Trophoblast cell (in vitro differentiated cells and primary cell): ENCODE results near the gene BABAM2.

ENCODE experiments used
- DNase-seq, 2 donors: peaks; one replicate each; pipeline ENCODE4 v3.0.0-alpha.2; 2016
- H2AFZ ChIP-seq: 2 replicates; pipeline ENCODE4 v1.6.1; 2013; ENCODE audit warnings: low read length, moderate library complexity, mild to moderate bottlenecking; ENCODE audit not compliant: insufficient read depth, poor library complexity
- H2AK5ac ChIP-seq: 2 replicates; pipeline ENCODE4 v1.6.1; 2013; ENCODE audit warnings: mild to moderate bottlenecking, low read length
- H2BK120ac ChIP-seq: 2 replicates; pipeline ENCODE4 v1.6.1; 2013; ENCODE audit warnings: low read length, mild to moderate bottlenecking, moderate library complexity; ENCODE audit not compliant: insufficient read depth, poor library complexity
- H2BK12ac ChIP-seq: 2 replicates; pipeline ENCODE4 v1.6.1; 2013; ENCODE audit warnings: mild to moderate bottlenecking, low read length, moderate library complexity
- H2BK5ac ChIP-seq: 2 replicates; pipeline ENCODE4 v1.6.1; 2013; ENCODE audit warnings: low read length, low read depth, moderate library complexity, mild to moderate bottlenecking; ENCODE audit not compliant: poor library complexity
- H3K14ac ChIP-seq: 2 replicates; pipeline ENCODE4 v1.6.1; 2013; ENCODE audit warnings: mild to moderate bottlenecking, low read length
- H3K18ac ChIP-seq: 2 replicates; pipeline ENCODE4 v1.6.1; 2013; ENCODE audit warnings: mild to moderate bottlenecking, low read length
- H3K23ac ChIP-seq: 2 replicates; pipeline ENCODE4 v1.6.1; 2013; ENCODE audit warnings: low read length
- H3K27ac ChIP-seq: 2 replicates; pipeline ENCODE4 v1.5.1; 2013; ENCODE audit warnings: low read depth, mild to moderate bottlenecking, inconsistent platforms, low read length, moderate library complexity
- H3K27me3 ChIP-seq: 2 replicates; pipeline ENCODE4 v1.6.1; 2013; ENCODE audit warnings: inconsistent platforms, mild to moderate bottlenecking, low read length, moderate library complexity; ENCODE audit not compliant: insufficient read depth
- H3K36me3 ChIP-seq, 2 experiments: 1 replicate in 1 of 2; 2 replicates in 1 of 2; pipeline ENCODE4 v1.6.1; 2013; ENCODE audit warnings: low read length in 2 of 2, mild to moderate bottlenecking in 2 of 2, moderate library complexity in 1 of 2; ENCODE audit not compliant: insufficient read depth in 2 of 2, control insufficient read depth in 1 of 2
- H3K4ac ChIP-seq: 2 replicates; pipeline ENCODE4 v1.6.1; 2013; ENCODE audit warnings: low read depth, mild to moderate bottlenecking, low read length, moderate library complexity
- H3K4me1 ChIP-seq, 2 experiments: 1 replicate in 1 of 2; 2 replicates in 1 of 2; pipeline ENCODE4 v1.6.1; 2013; ENCODE audit warnings: low read length in 2 of 2, mild to moderate bottlenecking in 2 of 2, moderate library complexity in 1 of 2; ENCODE audit not compliant: insufficient read depth in 2 of 2, control insufficient read depth in 1 of 2
- H3K4me2 ChIP-seq: 2 replicates; pipeline ENCODE4 v1.6.1; 2013; ENCODE audit warnings: inconsistent platforms, mild to moderate bottlenecking, low read length, moderate library complexity
- H3K4me3 ChIP-seq: 2 replicates; pipeline ENCODE4 v1.5.1; 2013; ENCODE audit warnings: mild to moderate bottlenecking, low read depth, low read length, inconsistent platforms
- H3K79me1 ChIP-seq: one replicate; pipeline ENCODE4 v1.6.1; 2013; ENCODE audit warnings: low read length
- H3K79me2 ChIP-seq: 2 replicates; pipeline ENCODE4 v1.6.1; 2013; ENCODE audit warnings: low read length, mild to moderate bottlenecking; ENCODE audit not compliant: control insufficient read depth, insufficient read depth, poor library complexity
- H3K9ac ChIP-seq: 2 replicates; pipeline ENCODE4 v1.6.1; 2013; ENCODE audit warnings: mild to moderate bottlenecking, low read length
- H3K9me3 ChIP-seq: 2 replicates; pipeline ENCODE4 v1.6.1; 2013; ENCODE audit warnings: low read depth, mild to moderate bottlenecking, control low read depth, inconsistent platforms, low read length; ENCODE audit not compliant: insufficient read depth
- H4K12ac ChIP-seq: 2 replicates; pipeline ENCODE4 v1.6.1; 2013; ENCODE audit warnings: low read depth, mild to moderate bottlenecking, low read length, moderate library complexity
- H4K8ac ChIP-seq: 2 replicates; pipeline ENCODE4 v1.6.1; 2013; ENCODE audit warnings: low read depth, mild to moderate bottlenecking, low read length, moderate library complexity
- H4K91ac ChIP-seq: one replicate; pipeline ENCODE4 v1.6.1; 2013; ENCODE audit warnings: low read depth, mild to moderate bottlenecking, low read length, moderate library complexity
- WGBS: extraction: QIAGEN DNeasy Blood & Tissue Kit; methylation state at CpG from one replicate; pipeline ENCODE4 v1.1.7; 2013; ENCODE audit warnings: missing lambda C conversion rate; ENCODE audit not compliant: insufficient read length, insufficient coverage; ENCODE audit errors: extremely low coverage; 5-methylcytosine and 5-hydroxymethylcytosine counted together

Gene BABAM2

GRCh38 chr2:28361991-28362710, 471.6 kb downstream of the BABAM2 start:
- H3K4me1 ChIP-seq, result peaks cover 32 to 48% of the 10 kb centered on the region in 2 experiments
- H3K23ac ChIP-seq, result no peak overlapping the region
- WGBS, result no CpG with 5 or more reads among the region's 12 CpGs
- no peaks in the 10 kb centered on the region for H3K36me3 ChIP-seq
- no peaks in the 10 kb centered on the region for H3K27me3 ChIP-seq
- H2BK5ac ChIP-seq, result no peak overlapping the region
- no peak overlapping the region for H3K4me2 ChIP-seq
- peak overlapping the region; percentile 36 for H2AK5ac ChIP-seq
- H3K14ac ChIP-seq, result peak overlapping the region; percentile 0
- peaks cover 2% of the 10 kb centered on the region for H3K79me2 ChIP-seq
- no peak overlapping the region for H3K4ac ChIP-seq
- H3K18ac ChIP-seq, result peak overlapping the region; percentile 2
- peak overlapping the region; percentile 22 for H3K27ac ChIP-seq
- H3K9ac ChIP-seq, result no peak overlapping the region
- H4K91ac ChIP-seq, result peak overlapping the region; percentile 33
- H2BK120ac ChIP-seq, result peak overlapping the region; percentile 3
- no peak overlapping the region for H4K8ac ChIP-seq
- H3K79me1 ChIP-seq, result peaks cover 17% of the 10 kb centered on the region
- no peak overlapping the region for H2AFZ ChIP-seq
- no peak for DNase-seq
- no peak overlapping the region for H4K12ac ChIP-seq
- peak overlapping the region; percentile 37 for H2BK12ac ChIP-seq
- H3K4me3 ChIP-seq, result no peak overlapping the region
- no peaks in the 10 kb centered on the region for H3K9me3 ChIP-seq

- Histone ChIP-seq H3K4me3 (no peak overlapping the region), H2AK5ac (no peak overlapping the region), H3K9ac (no peak overlapping the region), H3K27me3 (no peaks in the 10 kb centered on the region), H2BK5ac (peak overlapping the region; percentile 31), H4K12ac (no peak overlapping the region), H4K91ac (peak overlapping the region; percentile 40), H2AFZ (no peak overlapping the region), H3K9me3 (no peaks in the 10 kb centered on the region), H3K27ac (peak overlapping the region; percentile 52), H3K4me1 (peaks cover 32 to 50% of the 10 kb centered on the region in 2 experiments), H2BK120ac (peak overlapping the region; percentile 23), H2BK12ac (peak overlapping the region; percentile 66), H3K4ac (peak overlapping the region; percentile 28), H3K14ac (peak overlapping the region; percentile 26), H3K79me1 (peaks cover 17% of the 10 kb centered on the region), H3K79me2 (peaks cover 2% of the 10 kb centered on the region), H4K8ac (no peak overlapping the region), H3K4me2 (no peak overlapping the region), H3K36me3 (no peaks in the 10 kb centered on the region), H3K23ac (no peak overlapping the region), H3K18ac (peak overlapping the region; percentile 20)
- peak; percentile 81 to 88 for DNase-seq
- WGBS, result no CpG with 5 or more reads among the region's 15 CpGs
Measured at GRCh38 chr2:28362991-28363521, 472.5 kb downstream of the BABAM2 start.

GRCh38 chr2:28363686-28364280, 473.3 kb downstream of the BABAM2 start:
- H4K8ac ChIP-seq, result peak overlapping the region; percentile 9
- peak overlapping the region; percentile 34 for H2BK120ac ChIP-seq
- no peak overlapping the region for H3K27ac ChIP-seq
- H3K18ac ChIP-seq, result no peak overlapping the region
- H4K91ac ChIP-seq, result peak overlapping the region; percentile 40
- H3K4me3 ChIP-seq, result no peak overlapping the region
- H2BK12ac ChIP-seq, result peak overlapping the region; percentile 72
- peaks cover 32 to 50% of the 10 kb centered on the region in 2 experiments for H3K4me1 ChIP-seq
- peaks cover 17% of the 10 kb centered on the region for H3K79me1 ChIP-seq
- H2AFZ ChIP-seq, result no peak overlapping the region
- no peak overlapping the region for H4K12ac ChIP-seq
- no peaks in the 10 kb centered on the region for H3K27me3 ChIP-seq
- no peak overlapping the region for H2BK5ac ChIP-seq
- peak overlapping the region; percentile 45 for H3K14ac ChIP-seq
- peak overlapping the region; percentile 17 for H3K4ac ChIP-seq
- no peak overlapping the region for H3K23ac ChIP-seq
- H3K9me3 ChIP-seq, result no peaks in the 10 kb centered on the region
- no CpG with 5 or more reads among the region's 11 CpGs for WGBS
- H2AK5ac ChIP-seq, result peak overlapping the region; percentile 33
- DNase-seq, result no peak
- H3K9ac ChIP-seq, result no peak overlapping the region
- H3K4me2 ChIP-seq, result no peak overlapping the region
- no peaks in the 10 kb centered on the region for H3K36me3 ChIP-seq
- H3K79me2 ChIP-seq, result peaks cover 2% of the 10 kb centered on the region

GRCh38 chr2:28364610-28365009, 474.1 kb downstream of the BABAM2 start:
- Histone ChIP-seq H3K4me1 (peaks cover 32 to 50% of the 10 kb centered on the region in 2 experiments), H3K36me3 (no peaks in the 10 kb centered on the region), H3K27ac (no peak overlapping the region), H2BK120ac (no peak overlapping the region), H3K9me3 (no peaks in the 10 kb centered on the region), H3K27me3 (no peaks in the 10 kb centered on the region), H2BK12ac (no peak overlapping the region), H2BK5ac (no peak overlapping the region), H3K18ac (no peak overlapping the region), H3K79me2 (peaks cover 2% of the 10 kb centered on the region), H4K91ac (peak overlapping the region; percentile 20), H3K4ac (no peak overlapping the region), H3K14ac (no peak overlapping the region), H2AK5ac (no peak overlapping the region), H3K23ac (no peak overlapping the region), H3K4me2 (no peak overlapping the region), H3K9ac (no peak overlapping the region), H3K79me1 (peaks cover 17% of the 10 kb centered on the region), H2AFZ (no peak overlapping the region), H4K12ac (no peak overlapping the region), H4K8ac (no peak overlapping the region), H3K4me3 (no peak overlapping the region)
- DNase-seq, result no peak
- no CpG with 5 or more reads among the region's 3 CpGs for WGBS
